Epithelial cell of proximal tubule (primary cell): ENCODE measurements around the gene CFAP70. TPM values are rescaled to one million over a fixed set of nuclear protein-coding genes. Genes with fewer than 3 reads are reported as not detected.

ENCODE experiments used
- DNase-seq: peaks from one replicate; pipeline ENCODE4 v3.0.0-alpha.2; 2011; ENCODE audit warnings: low read depth
- H3K4me3 ChIP-seq: 2 replicates; pipeline ENCODE4 v1.5.1; 2011; ENCODE audit warnings: low read depth, mild to moderate bottlenecking, low read length
- total RNA-seq: library from RNA; depleted of rRNA; stranded (reverse); fragments of >200 nt; gene quantifications from 2 replicates; pipeline ENCODE4 v1.2.3, GENCODE V29; 2015
- TF ChIP-seq, protein P1 (sequence below): conservative IDR thresholded peaks from 2 replicates; pipeline ENCODE4 v1.5.1; 2012; ENCODE audit warnings: low read depth, mild to moderate bottlenecking, low read length

CFAP70 gene
- total RNA-seq, 1 donor from 2014 or later, result 0.98 TPM

DNA sequence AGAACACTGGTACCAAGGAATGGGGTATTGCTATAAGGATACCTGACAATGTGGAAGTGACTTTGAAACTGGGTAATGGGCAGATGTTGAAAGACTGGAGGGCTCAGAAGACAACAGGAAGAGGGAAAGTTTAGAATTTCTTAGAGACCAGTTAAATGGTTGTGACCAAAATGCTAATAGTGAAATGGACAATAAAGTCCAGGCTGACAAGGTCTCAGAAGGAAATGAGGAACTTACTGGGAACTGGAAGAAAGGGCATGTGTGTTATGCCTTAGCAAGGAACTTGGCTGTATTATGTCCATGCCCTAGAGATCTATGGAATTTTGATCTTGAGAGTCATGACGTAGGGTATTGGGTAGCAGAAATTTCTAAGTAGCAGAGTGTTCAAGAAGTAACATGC lies 152.8 kb downstream of the CFAP70 start:
- TF ChIP-seq, protein P1, sequence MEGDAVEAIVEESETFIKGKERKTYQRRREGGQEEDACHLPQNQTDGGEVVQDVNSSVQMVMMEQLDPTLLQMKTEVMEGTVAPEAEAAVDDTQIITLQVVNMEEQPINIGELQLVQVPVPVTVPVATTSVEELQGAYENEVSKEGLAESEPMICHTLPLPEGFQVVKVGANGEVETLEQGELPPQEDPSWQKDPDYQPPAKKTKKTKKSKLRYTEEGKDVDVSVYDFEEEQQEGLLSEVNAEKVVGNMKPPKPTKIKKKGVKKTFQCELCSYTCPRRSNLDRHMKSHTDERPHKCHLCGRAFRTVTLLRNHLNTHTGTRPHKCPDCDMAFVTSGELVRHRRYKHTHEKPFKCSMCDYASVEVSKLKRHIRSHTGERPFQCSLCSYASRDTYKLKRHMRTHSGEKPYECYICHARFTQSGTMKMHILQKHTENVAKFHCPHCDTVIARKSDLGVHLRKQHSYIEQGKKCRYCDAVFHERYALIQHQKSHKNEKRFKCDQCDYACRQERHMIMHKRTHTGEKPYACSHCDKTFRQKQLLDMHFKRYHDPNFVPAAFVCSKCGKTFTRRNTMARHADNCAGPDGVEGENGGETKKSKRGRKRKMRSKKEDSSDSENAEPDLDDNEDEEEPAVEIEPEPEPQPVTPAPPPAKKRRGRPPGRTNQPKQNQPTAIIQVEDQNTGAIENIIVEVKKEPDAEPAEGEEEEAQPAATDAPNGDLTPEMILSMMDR, result no peak
- no peak overlapping the region for H3K4me3 ChIP-seq
- DNase-seq, result no peak

DNA sequence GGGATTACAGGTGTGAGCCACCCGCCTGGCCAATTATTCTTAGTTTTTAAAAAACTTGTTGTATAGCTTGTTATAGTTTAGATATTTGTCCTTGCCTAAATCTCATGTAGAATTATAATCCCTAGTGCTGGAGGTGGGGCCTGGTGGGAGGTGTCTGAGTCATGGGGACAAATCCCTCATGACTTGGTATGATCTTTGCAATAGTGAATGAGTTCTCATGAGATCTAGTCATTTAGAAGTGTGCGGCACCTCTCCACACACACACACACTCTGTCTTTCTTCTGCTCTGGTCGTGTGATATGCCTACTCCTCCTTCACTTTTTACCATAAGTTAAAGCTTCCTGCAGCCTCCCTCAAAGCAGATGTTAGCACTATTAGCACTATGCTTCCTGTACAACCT lies 153.6 kb downstream of the CFAP70 start:
- no peak for DNase-seq
- TF ChIP-seq, protein P1, result no peak
- H3K4me3 ChIP-seq, result no peak overlapping the region

Other genes with a start within 250 kb of the CFAP70 start
- 2.9 and 3.6 TPM in 2 replicates for gene NUDT13, start 248.4 kb downstream of the CFAP70 start, total RNA-seq
- gene ECD, start 190.9 kb downstream of the CFAP70 start, total RNA-seq, result 26.0 and 38.8 TPM in 2 replicates
- 4.3 and 8.4 TPM in 2 replicates for gene FAM149B1, start 190.7 kb downstream of the CFAP70 start, total RNA-seq
- 69.0 and 96.4 TPM in 2 replicates for gene DNAJC9, start 111.6 kb downstream of the CFAP70 start, total RNA-seq
- gene MRPS16, start 106.2 kb downstream of the CFAP70 start, total RNA-seq, result 51.1 and 86.9 TPM in 2 replicates
- 95.9 and 132 TPM in 2 replicates for gene ANXA7, start 55.2 kb upstream of the CFAP70 start, total RNA-seq
- 0.80 and 1.1 TPM in 2 replicates for gene MSS51, start 74.7 kb upstream of the CFAP70 start, total RNA-seq
- gene PPP3CB, start 137.2 kb upstream of the CFAP70 start, total RNA-seq, result 15.5 and 21.9 TPM in 2 replicates
- 13.7 and 17.2 TPM in 2 replicates for gene USP54, start 232.5 kb upstream of the CFAP70 start, total RNA-seq